ENCODE data around the gene ACSM5.

GRCh38 chr16:20388854-20389253 lies 20.5 kb upstream of the ACSM5 start:
- no peak for TF ChIP-seq CTCF (IDR thresholded peaks at IDR 0.05; ENCODE audit: low read depth, low read length, poor library complexity, severe bottlenecking)
- TF ChIP-seq EZH2phosphoT487 (IDR thresholded peaks at IDR 0.05; ENCODE audit: borderline replicate concordance, low read length): no peak
